ENCODE data around the gene PIAS3. TPM values are rescaled to one million over a fixed set of nuclear protein-coding genes. Genes with fewer than 3 reads are reported as not detected.

The PIAS3 gene
- total and polyA plus RNA-seq, 10 of the 15 experiments (the other 5 are each of a cell fraction or from before 2014, with no cell fraction given), result 0.85 to 14.9 (median 10.6) TPM

- TF ChIP-seq ZZZ3 (IDR thresholded peaks at IDR 0.05; ENCODE audit: control insufficient read depth, insufficient read length, low read depth) (no peak), PKNOX1 (IDR thresholded peaks at IDR 0.05) (no peak), ZBTB11 (CRISPR knock-in tag; IDR thresholded peaks at IDR 0.05) (no peak)
Observed at GRCh38 chr1:145893306-145894055, 34.6 kb upstream of the PIAS3 start (continued).

- RAD21 ChIA-PET (ENCODE audit: unreplicated experiment), result interaction anchor here (0.7 to 2.8 kb wide), 8 partner anchors 10 to 120 kb away, joined by 3 to 10 read pairs (median 4); partner anchors contain the start of genes LIX1L and NUDT17
- POLR2A ChIA-PET, result interaction anchor here (1.0 kb wide), 1 partner anchor 72 kb away, joined by 4 read pairs; the partner anchor contains the start of genes ANKRD34A and POLR3GL
- no peak overlapping the region for H3K4me3 ChIP-seq
- no peak overlapping the region for H3K9ac ChIP-seq (ENCODE audit: control insufficient read depth, insufficient read depth, low read length)
- H3K27ac ChIP-seq (ENCODE audit: control insufficient read depth, insufficient read depth), result no peak overlapping the region
- no peak overlapping the region for H2AFZ ChIP-seq (ENCODE audit: control insufficient read depth, low read depth, low read length)
- no peaks in the 10 kb centered on the region for H3K9me3 ChIP-seq (replicated peaks; ENCODE audit: control insufficient read depth, insufficient read depth, low read length)
- H3K27me3 ChIP-seq (replicated peaks in 1 of 2; ENCODE audit: control insufficient read depth in 2 of 2, insufficient read depth in 2 of 2, low read length in 1 of 2), result no peaks in the 10 kb centered on the region
- in situ Hi-C loops (cut with MboI) (no loop called here), intact Hi-C loops (cut with micrococcal nuclease; ENCODE audit: unreplicated experiment) (loop anchor here (2.0 kb wide), 1 partner anchor 18 kb away; the partner anchor contains the start of gene ITGA10)
- H4K20me1 ChIP-seq (ENCODE audit: control insufficient read depth, insufficient read depth), result no peaks in the 10 kb centered on the region
- no peak overlapping the region for H3K4me2 ChIP-seq (ENCODE audit: control insufficient read depth, insufficient read depth)
- FAIRE-seq (no peak), DNase-seq (ENCODE audit: low read depth, low spot score) (no peak), ATAC-seq (no peak)
- 61% methylated on average over 3 of the region's 3 CpGs for WGBS (ENCODE audit: insufficient coverage, insufficient replicate concordance, low lambda C conversion rate, missing lambda C conversion rate)
- no peaks in the 10 kb centered on the region for H3K79me2 ChIP-seq (ENCODE audit: control insufficient read depth, insufficient read depth, low read length)
- SMC1A ChIA-PET (ENCODE audit: uncharacterized antibody, unreplicated experiment), result interaction anchor here (0.9 to 2.7 kb wide), 17 partner anchors 15 to 139 kb away, joined by 3 to 12 read pairs (median 4); partner anchors contain the start of genes ANKRD34A, HJV, LIX1L and PIAS3
- H3K36me3 ChIP-seq (ENCODE audit: control insufficient read depth in 2 of 2, insufficient read depth in 2 of 2, low read length in 1 of 2), result no peaks in the 10 kb centered on the region
- BruUV-seq (replicated peaks), result no TSS peak
- H3K4me1 ChIP-seq (ENCODE audit: control insufficient read depth, insufficient read depth, low read length), result no peaks in the 10 kb centered on the region
- CTCF ChIA-PET, result interaction anchor here (0.6 to 5.9 kb wide), 28 partner anchors 10 to 140 kb away, joined by 3 to 66 read pairs (median 6); partner anchors contain the start of genes ANKRD34A, HJV, ITGA10 and LIX1L
- no peak for TF ChIP-seq BMI1 (IDR thresholded peaks at IDR 0.05; ENCODE audit: borderline replicate concordance)
- no peak for TF ChIP-seq USF2 (IDR thresholded peaks at IDR 0.05; ENCODE audit: borderline replicate concordance, low read depth, low read length)
- TF ChIP-seq IRF4 (IDR thresholded peaks at IDR 0.05; ENCODE audit: low read depth, low read length), result no peak
- TF ChIP-seq E2F4 (IDR thresholded peaks at IDR 0.05; ENCODE audit: low read depth, low read length), result no peak
- no peak for TF ChIP-seq STAT3 (IDR thresholded peaks at IDR 0.05; ENCODE audit: low read depth, low read length)
- TF ChIP-seq SMARCA5 (IDR thresholded peaks at IDR 0.05), result no peak
- no peak for TF ChIP-seq SUZ12 (IDR thresholded peaks at IDR 0.05; ENCODE audit: unreplicated experiment)
- no peak for TF ChIP-seq CREB1 (IDR thresholded peaks at IDR 0.05; ENCODE audit: low read depth)
- TF ChIP-seq PKNOX1 (IDR thresholded peaks at IDR 0.05), result no peak
- TF ChIP-seq NBN (IDR thresholded peaks at IDR 0.05), result no peak
- no peak for TF ChIP-seq SMAD5 (IDR thresholded peaks at IDR 0.05; ENCODE audit: low read depth)
Observed at GRCh38 chr1:145892486-145893087, 33.7 kb upstream of the PIAS3 start.
